H1 (cell line): ENCODE data around the gene TRAF5.

Experiments
- NRF1 ChIP-seq: IDR thresholded peaks from 2 replicates; pipeline ENCODE4 v1.6.1; 2011; ENCODE audit warnings: mild to moderate bottlenecking, low read depth, low read length, improper control_type of control experiment
- POLR2AphosphoS5 ChIP-seq: IDR thresholded peaks from 2 replicates; pipeline ENCODE4 v1.6.1; 2011; ENCODE audit warnings: low read depth, low read length

DNA sequence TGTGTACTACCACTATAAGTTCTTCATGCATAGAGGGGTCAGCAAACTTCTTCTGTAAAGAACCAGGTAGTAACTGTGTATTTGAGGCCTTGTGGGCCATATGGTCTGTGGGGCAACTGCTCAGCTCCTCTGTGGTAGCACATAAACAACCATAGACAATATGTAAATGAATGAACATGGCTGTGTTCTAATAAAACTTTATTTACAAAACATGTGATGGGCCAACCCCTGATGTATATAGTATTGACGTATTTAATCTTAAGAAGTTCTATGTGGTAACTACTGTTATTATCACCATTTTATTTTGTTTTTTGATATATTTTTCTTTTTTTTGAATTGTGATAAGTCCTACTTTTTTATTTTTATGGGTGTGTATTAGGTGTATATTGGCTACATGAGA lies 15.4 kb downstream of the TRAF5 start:
- no peak for TF ChIP-seq POLR2AphosphoS5
- no peak for TF ChIP-seq NRF1
